ENCODE data around the gene CEACAM5.

Gene CEACAM5

GRCh38 chr19:41709951-41710645 lies 1.7 kb downstream of the CEACAM5 start:
- WGBS, 2 experiments (ENCODE audit: insufficient coverage in 2 of 2) = 69 to 70% methylated on average over 6 of the region's 8 CpGs
- Histone ChIP-seq H3K27ac (ENCODE audit: low read depth, low read length, severe bottlenecking) (no peak overlapping the region), H3K4me3 (ENCODE audit: extremely low read depth, insufficient read depth, low read length, poor library complexity, severe bottlenecking) (no peak overlapping the region), H3K9me3 (ENCODE audit: control insufficient read depth, low read length) (no peaks in the 10 kb centered on the region), H3K4me1 (ENCODE audit: control insufficient read depth, insufficient read depth, low read length, poor library complexity, severe bottlenecking) (no peaks in the 10 kb centered on the region), H3K36me3 (ENCODE audit: control insufficient read depth, insufficient read depth, low read length) (no peaks in the 10 kb centered on the region)

DNA sequence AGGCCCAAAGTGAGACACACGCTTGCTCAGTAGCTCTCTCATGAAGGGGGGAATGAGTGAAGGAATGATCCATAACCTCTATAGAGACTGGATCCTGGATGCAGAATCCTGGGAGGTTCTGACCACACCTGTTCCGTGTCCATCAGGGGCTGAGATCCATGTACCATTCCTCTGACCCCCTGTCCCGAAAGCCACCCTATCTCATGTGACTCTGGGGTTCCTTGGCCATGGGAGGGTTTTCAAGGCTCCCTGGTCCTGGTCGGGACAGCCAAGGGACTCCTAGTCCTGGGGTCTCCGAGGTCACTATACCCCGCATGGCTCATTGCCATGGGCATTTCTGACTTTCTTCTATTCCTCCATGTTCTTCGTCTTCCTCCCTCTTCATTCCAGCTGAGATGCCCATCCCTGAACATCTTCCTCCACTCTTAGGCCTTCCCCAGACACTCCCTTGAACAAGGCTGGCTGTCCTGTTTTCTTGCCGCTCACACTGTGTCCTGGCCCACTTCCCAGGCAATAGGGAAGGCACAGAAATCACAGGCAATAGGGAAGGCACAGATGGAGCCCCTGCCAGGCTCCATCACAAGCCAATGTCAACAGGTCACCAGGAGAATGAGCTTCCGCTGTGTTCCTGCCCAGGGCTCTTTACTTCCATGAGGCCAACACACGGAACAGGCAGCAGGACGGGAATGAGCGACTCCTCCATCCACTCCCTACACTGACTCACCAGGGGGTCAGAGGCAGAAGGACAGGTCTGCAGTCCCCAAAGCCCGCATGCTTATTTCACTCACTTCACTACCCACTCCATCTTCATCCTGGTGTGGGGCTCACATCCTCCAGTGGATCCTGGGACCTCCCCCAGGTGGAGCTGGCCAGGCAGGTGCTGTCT lies 3.2 kb downstream of the CEACAM5 start:
- Histone ChIP-seq H3K9me3 (ENCODE audit: control insufficient read depth, low read length) (no peaks in the 10 kb centered on the region), H3K4me3 (ENCODE audit: extremely low read depth, insufficient read depth, low read length, poor library complexity, severe bottlenecking) (no peak overlapping the region), H3K36me3 (ENCODE audit: control insufficient read depth, insufficient read depth, low read length) (no peaks in the 10 kb centered on the region), H3K27ac (ENCODE audit: low read depth, low read length, severe bottlenecking) (no peak overlapping the region), H3K4me1 (ENCODE audit: control insufficient read depth, insufficient read depth, low read length, poor library complexity, severe bottlenecking) (no peaks in the 10 kb centered on the region)
- WGBS, 2 experiments (ENCODE audit: insufficient coverage in 2 of 2) = 56 to 72% methylated on average over 10 to 13 of the region's 13 CpGs

DNA sequence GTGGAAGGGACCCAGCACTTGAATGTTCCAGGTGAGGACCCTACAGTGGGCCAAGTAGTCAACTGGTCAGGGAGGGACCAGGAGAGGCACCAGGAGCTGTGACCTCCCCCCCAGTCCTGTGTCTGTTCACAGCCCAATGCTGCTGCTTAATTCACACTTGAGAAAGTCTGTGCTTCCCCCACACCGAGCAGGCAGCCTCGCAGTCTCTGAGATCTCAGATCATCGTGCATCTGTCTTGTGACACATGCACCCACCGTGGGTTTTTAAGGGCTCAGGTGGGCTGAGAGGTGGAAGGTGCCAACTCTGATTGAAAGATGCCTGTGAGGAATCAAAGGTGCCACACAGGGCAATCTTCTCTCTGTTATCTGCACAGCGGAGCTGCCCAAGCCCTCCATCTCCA lies 6.2 kb downstream of the CEACAM5 start:
- 50 to 51% methylated on average over 4 of the region's 5 CpGs for WGBS, 2 experiments (ENCODE audit: insufficient coverage in 2 of 2)

DNA sequence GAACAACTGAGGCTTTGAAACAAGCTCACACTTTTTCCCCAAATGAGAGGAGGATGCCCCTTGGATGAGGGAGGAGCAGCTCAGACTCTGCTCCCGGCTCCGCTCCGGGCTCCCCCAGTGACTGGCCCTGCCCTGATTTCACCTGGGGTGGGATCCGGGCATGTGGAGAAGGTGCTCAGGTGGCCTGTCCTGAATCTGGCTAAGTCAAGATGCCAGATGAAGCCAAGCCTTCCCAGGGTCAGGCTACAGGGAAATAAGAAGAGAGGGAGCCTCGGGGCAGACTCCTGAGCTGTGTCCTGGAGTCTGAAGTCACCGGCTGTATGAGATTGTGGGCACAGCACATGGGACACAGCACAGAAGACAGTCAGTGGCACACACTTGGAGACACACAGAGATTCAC lies 10.3 kb downstream of the CEACAM5 start:
- Histone ChIP-seq H3K9me3 (ENCODE audit: control insufficient read depth, low read length) (no peaks in the 10 kb centered on the region), H3K4me3 (ENCODE audit: extremely low read depth, insufficient read depth, low read length, poor library complexity, severe bottlenecking) (no peak overlapping the region), H3K27ac (ENCODE audit: low read depth, low read length, severe bottlenecking) (no peak overlapping the region), H3K36me3 (ENCODE audit: control insufficient read depth, insufficient read depth, low read length) (no peaks in the 10 kb centered on the region), H3K4me1 (ENCODE audit: control insufficient read depth, insufficient read depth, low read length, poor library complexity, severe bottlenecking) (no peaks in the 10 kb centered on the region)
- 73 to 76% methylated on average over 6 of the region's 6 CpGs for WGBS, 2 experiments (ENCODE audit: insufficient coverage in 2 of 2)

More for the DNA sequence above, 6.2 kb downstream of the CEACAM5 start:
- Histone ChIP-seq H3K36me3 (ENCODE audit: control insufficient read depth, insufficient read depth, low read length) (no peaks in the 10 kb centered on the region), H3K4me3 (ENCODE audit: extremely low read depth, insufficient read depth, low read length, poor library complexity, severe bottlenecking) (no peak overlapping the region), H3K9me3 (ENCODE audit: control insufficient read depth, low read length) (no peaks in the 10 kb centered on the region), H3K27ac (ENCODE audit: low read depth, low read length, severe bottlenecking) (no peak overlapping the region), H3K4me1 (ENCODE audit: control insufficient read depth, insufficient read depth, low read length, poor library complexity, severe bottlenecking) (no peaks in the 10 kb centered on the region)

GRCh38 chr19:41720103-41720502 lies 11.7 kb downstream of the CEACAM5 start:
- no peaks in the 10 kb centered on the region for H3K4me1 ChIP-seq (ENCODE audit: control insufficient read depth, insufficient read depth, low read length, poor library complexity, severe bottlenecking)
- H3K36me3 ChIP-seq (ENCODE audit: control insufficient read depth, insufficient read depth, low read length) = no peaks in the 10 kb centered on the region
- H3K4me3 ChIP-seq (ENCODE audit: extremely low read depth, insufficient read depth, low read length, poor library complexity, severe bottlenecking) = no peak overlapping the region
- H3K9me3 ChIP-seq (ENCODE audit: control insufficient read depth, low read length) = no peaks in the 10 kb centered on the region
- no peak overlapping the region for H3K27ac ChIP-seq (ENCODE audit: low read depth, low read length, severe bottlenecking)
- WGBS, 2 experiments (ENCODE audit: insufficient coverage in 2 of 2) = 65 to 85% methylated on average over 2 of the region's 3 CpGs

DNA sequence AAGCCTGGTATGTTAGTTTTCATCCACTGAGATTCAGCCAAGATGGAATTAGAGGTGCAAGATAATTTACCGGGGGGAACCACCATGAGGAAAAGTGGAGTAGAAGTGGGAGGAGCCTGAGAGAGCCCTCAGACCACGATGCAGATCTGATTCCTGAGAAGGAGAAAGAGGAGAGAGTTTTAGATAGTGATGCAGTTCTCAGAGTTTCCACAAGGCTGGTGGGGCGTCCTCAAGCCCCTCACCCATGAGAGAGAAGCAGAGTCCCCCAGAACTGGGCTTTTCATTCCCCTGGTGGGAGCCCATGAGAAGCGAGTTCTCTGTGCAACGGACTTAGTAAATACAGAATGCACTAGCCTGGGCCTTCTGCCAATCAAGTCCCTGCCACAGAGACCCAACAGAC lies 18.1 kb downstream of the CEACAM5 start:
- Histone ChIP-seq H3K36me3 (ENCODE audit: control insufficient read depth, insufficient read depth, low read length) (no peaks in the 10 kb centered on the region), H3K4me3 (ENCODE audit: extremely low read depth, insufficient read depth, low read length, poor library complexity, severe bottlenecking) (no peak overlapping the region), H3K4me1 (ENCODE audit: control insufficient read depth, insufficient read depth, low read length, poor library complexity, severe bottlenecking) (no peaks in the 10 kb centered on the region), H3K27ac (ENCODE audit: low read depth, low read length, severe bottlenecking) (no peak overlapping the region), H3K9me3 (ENCODE audit: control insufficient read depth, low read length) (no peaks in the 10 kb centered on the region)
- WGBS, 2 experiments (ENCODE audit: insufficient coverage in 2 of 2) = 32% methylated on average over 4 to 5 of the region's 5 CpGs

DNA sequence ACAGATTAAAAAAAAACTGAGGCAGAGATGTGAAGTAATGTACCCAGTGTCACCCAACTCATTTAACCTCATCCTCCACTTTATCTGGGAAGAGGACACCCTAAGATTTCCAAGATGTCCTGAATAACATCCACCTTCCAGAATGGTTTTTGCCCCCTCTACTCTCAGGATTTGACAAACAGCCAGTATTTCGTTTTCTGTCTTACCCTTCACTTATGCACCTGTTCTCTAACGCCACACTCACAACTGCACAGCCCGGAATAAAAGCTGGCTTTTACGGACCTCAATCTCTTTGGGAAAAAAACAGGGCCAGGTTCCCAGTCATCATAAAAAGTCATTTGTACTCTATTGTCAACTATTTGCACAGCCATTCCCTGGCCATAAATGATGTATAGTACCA lies 25.7 kb downstream of the CEACAM5 start:
- Histone ChIP-seq H3K4me3 (ENCODE audit: extremely low read depth, insufficient read depth, low read length, poor library complexity, severe bottlenecking) (no peak overlapping the region), H3K27ac (ENCODE audit: low read depth, low read length, severe bottlenecking) (no peak overlapping the region), H3K9me3 (ENCODE audit: control insufficient read depth, low read length) (no peaks in the 10 kb centered on the region), H3K36me3 (ENCODE audit: control insufficient read depth, insufficient read depth, low read length) (no peaks in the 10 kb centered on the region), H3K4me1 (ENCODE audit: control insufficient read depth, insufficient read depth, low read length, poor library complexity, severe bottlenecking) (no peaks in the 10 kb centered on the region)
- 78 to 87% methylated on average over 4 of the region's 4 CpGs for WGBS, 2 experiments (ENCODE audit: insufficient coverage in 2 of 2)

- no peak overlapping the region for H3K4me3 ChIP-seq (ENCODE audit: extremely low read depth, insufficient read depth, low read length, poor library complexity, severe bottlenecking)
- H3K9me3 ChIP-seq (ENCODE audit: control insufficient read depth, low read length) = no peaks in the 10 kb centered on the region
- no peaks in the 10 kb centered on the region for H3K4me1 ChIP-seq (ENCODE audit: control insufficient read depth, insufficient read depth, low read length, poor library complexity, severe bottlenecking)
- WGBS, 2 experiments (ENCODE audit: insufficient coverage in 2 of 2) = 100% methylated on average over 1 of the region's 3 CpGs; no CpG with 5 or more reads in 1 of the 2 experiments
- no peaks in the 10 kb centered on the region for H3K36me3 ChIP-seq (ENCODE audit: control insufficient read depth, insufficient read depth, low read length)
- no peak overlapping the region for H3K27ac ChIP-seq (ENCODE audit: low read depth, low read length, severe bottlenecking)
Observed at GRCh38 chr19:41734585-41734984, 26.2 kb downstream of the CEACAM5 start.

DNA sequence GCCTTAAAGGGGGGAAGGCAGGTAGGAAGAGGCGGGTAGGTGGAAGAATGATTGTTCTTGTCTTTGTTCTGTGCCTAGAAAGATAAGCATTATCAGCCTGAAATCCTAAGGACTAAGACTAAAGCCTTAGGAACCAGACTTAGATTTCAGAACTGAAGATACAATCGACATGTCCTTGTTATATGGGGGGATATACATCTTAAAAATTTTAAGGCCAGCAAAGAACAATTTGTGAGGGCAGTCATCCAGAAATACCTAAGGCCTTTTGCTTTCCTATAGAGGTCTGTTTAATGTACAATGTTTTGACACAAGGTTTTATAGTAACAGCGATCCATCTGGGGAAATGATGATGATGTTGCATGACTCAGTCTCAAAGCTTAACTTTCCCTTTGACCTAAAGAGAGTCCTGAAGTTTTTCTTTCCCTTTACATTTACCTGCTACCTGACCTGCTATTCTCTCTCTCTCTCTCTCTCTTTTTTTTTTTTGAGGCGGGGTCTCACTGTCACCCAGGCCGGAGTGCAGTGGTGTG lies 26.7 kb downstream of the CEACAM5 start:
- 65 to 100% methylated on average over 2 of the region's 5 CpGs for WGBS, 2 experiments (ENCODE audit: insufficient coverage in 2 of 2)
- H3K27ac ChIP-seq (ENCODE audit: low read depth, low read length, severe bottlenecking) = no peak overlapping the region
- H3K36me3 ChIP-seq (ENCODE audit: control insufficient read depth, insufficient read depth, low read length) = no peaks in the 10 kb centered on the region
- H3K4me3 ChIP-seq (ENCODE audit: extremely low read depth, insufficient read depth, low read length, poor library complexity, severe bottlenecking) = no peak overlapping the region
- H3K4me1 ChIP-seq (ENCODE audit: control insufficient read depth, insufficient read depth, low read length, poor library complexity, severe bottlenecking) = no peaks in the 10 kb centered on the region
- H3K9me3 ChIP-seq (ENCODE audit: control insufficient read depth, low read length) = no peaks in the 10 kb centered on the region

DNA sequence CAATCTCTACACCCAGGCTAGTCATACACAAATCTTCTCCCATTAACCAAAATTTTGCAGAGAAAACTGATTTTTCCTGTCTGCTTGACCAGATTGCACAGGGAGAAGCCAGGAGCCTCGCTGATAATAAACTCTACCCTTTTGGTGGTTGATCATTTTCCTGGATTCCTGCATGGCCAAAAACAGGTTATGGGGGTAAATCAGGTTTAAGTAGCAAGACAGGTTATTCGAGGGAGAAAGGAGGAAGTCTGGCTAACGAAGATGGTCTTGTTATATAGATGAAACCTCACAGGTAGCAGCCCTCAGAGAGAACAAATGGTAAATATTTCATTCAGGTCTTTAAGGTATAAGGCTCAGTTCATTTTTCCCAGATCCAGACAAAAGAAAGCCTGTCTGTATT lies 30.9 kb downstream of the CEACAM5 start:
- Histone ChIP-seq H3K4me3 (ENCODE audit: extremely low read depth, insufficient read depth, low read length, poor library complexity, severe bottlenecking) (no peak overlapping the region), H3K27ac (ENCODE audit: low read depth, low read length, severe bottlenecking) (no peak overlapping the region), H3K9me3 (ENCODE audit: control insufficient read depth, low read length) (no peaks in the 10 kb centered on the region), H3K4me1 (ENCODE audit: control insufficient read depth, insufficient read depth, low read length, poor library complexity, severe bottlenecking) (no peaks in the 10 kb centered on the region), H3K36me3 (ENCODE audit: control insufficient read depth, insufficient read depth, low read length) (no peaks in the 10 kb centered on the region)
- 40 to 46% methylated on average over 3 of the region's 3 CpGs for WGBS, 2 experiments (ENCODE audit: insufficient coverage in 2 of 2)
